DMS53 (cell line): ENCODE measurements around the gene PCA3.
"Not testable (repeated sequence)": the region's sequence is repeated elsewhere in the genome, so short reads cannot be mapped to it uniquely, and the experiment has no call there.

ENCODE experiments used
- DNase-seq: peaks from one replicate; lab custom pipeline; 2025; lab: John Stamatoyannopoulos, UW

PCA3 gene

GRCh38 chr9:76764138-76764537 lies at the start of gene PCA3:
PCA3 (plus strand) TSS chr9:76764438.
- no peak for DNase-seq

- peak; percentile 64 for DNase-seq
Measured at GRCh38 chr9:76716085-76716672, 48.1 kb upstream of the PCA3 start.

GRCh38 chr9:76717176-76717575 lies 47.1 kb upstream of the PCA3 start:
- DNase-seq, result peak; percentile 89

GRCh38 chr9:76717613-76718012 lies 46.6 kb upstream of the PCA3 start:
- peak; percentile 87 for DNase-seq

- peak; percentile 52 for DNase-seq
Measured at GRCh38 chr9:76718166-76718565, 46.1 kb upstream of the PCA3 start.

- DNase-seq, result no peak
Measured at GRCh38 chr9:76720245-76720644, 44.0 kb upstream of the PCA3 start.

GRCh38 chr9:76725011-76725546 lies 39.2 kb upstream of the PCA3 start:
- DNase-seq, result peak; percentile 60

GRCh38 chr9:76725885-76726284 lies 38.4 kb upstream of the PCA3 start:
- peak; percentile 9 for DNase-seq

- peak; percentile 29 for DNase-seq
Measured at GRCh38 chr9:76729116-76729515, 35.1 kb upstream of the PCA3 start.

GRCh38 chr9:76729980-76730737 lies 34.1 kb upstream of the PCA3 start:
- peak; percentile 84 for DNase-seq

- no peak for DNase-seq
Measured at GRCh38 chr9:76730801-76731200, 33.4 kb upstream of the PCA3 start.

- no peak for DNase-seq
Measured at GRCh38 chr9:76732341-76732958, 31.8 kb upstream of the PCA3 start.

GRCh38 chr9:76733096-76733495 lies 31.1 kb upstream of the PCA3 start:
- no peak for DNase-seq

GRCh38 chr9:76734716-76735115 lies 29.5 kb upstream of the PCA3 start:
- no peak for DNase-seq

GRCh38 chr9:76737154-76737902 lies 26.9 kb upstream of the PCA3 start:
- no peak for DNase-seq

- DNase-seq, result no peak
Measured at GRCh38 chr9:76738402-76738801, 25.8 kb upstream of the PCA3 start.

GRCh38 chr9:76741524-76741923 lies 22.7 kb upstream of the PCA3 start:
- DNase-seq, result no peak

GRCh38 chr9:76742890-76743289 lies 21.3 kb upstream of the PCA3 start:
- DNase-seq, result not testable (repeated sequence)

- DNase-seq, result no peak
Measured at GRCh38 chr9:76743931-76744330, 20.3 kb upstream of the PCA3 start.

- DNase-seq, result peak; percentile 35
Measured at GRCh38 chr9:76744336-76744735, 19.9 kb upstream of the PCA3 start.

GRCh38 chr9:76751001-76751400 lies 13.2 kb upstream of the PCA3 start:
- no peak for DNase-seq

GRCh38 chr9:76756268-76756640 lies 8.0 kb upstream of the PCA3 start:
- peak; percentile 5 for DNase-seq
